Measurements from ENCODE around the gene PDGFRB. TPM values are rescaled to one million over a fixed set of nuclear protein-coding genes. Genes with fewer than 3 reads are reported as not detected.

PDGFRB gene
- total and polyA plus RNA-seq, 2 of the 4 experiments (the other 2 are of a cell fraction), result 108 to 124 TPM

- BruUV-seq (replicated peaks), result no TSS peak
- Histone ChIP-seq H2BK5ac (ENCODE audit: low read depth, low read length, poor library complexity, severe bottlenecking) (no peak overlapping the region), H3K23ac (ENCODE audit: low read depth, low read length) (no peak overlapping the region), H4K91ac (ENCODE audit: insufficient read depth, low read depth, low read length) (no peak overlapping the region), H2AK9ac (replicated peaks; ENCODE audit: low read depth, low read length, poor library complexity) (peak overlapping the region; percentile 2), H4K5ac (ENCODE audit: low read depth, low read length) (no peak overlapping the region), H3K9me3 (ENCODE audit: control insufficient read depth, insufficient read depth, low read length) (no peaks in the 10 kb centered on the region), H2BK15ac (ENCODE audit: low read depth, low read length) (no peak overlapping the region), H3K14ac (replicated peaks; ENCODE audit: low read depth, low read length) (no peak overlapping the region), H3K56ac (ENCODE audit: extremely low read depth, insufficient read depth, low read length) (no peak overlapping the region), H2AK5ac (ENCODE audit: low read depth, low read length) (no peak overlapping the region), H4K8ac (ENCODE audit: low read depth in 2 of 2, low read length in 2 of 2) (no peak overlapping the region), H3K27ac (ENCODE audit: insufficient read depth, low read length) (no peak overlapping the region), H3K4ac (ENCODE audit: low read depth, low read length) (no peak overlapping the region), H3K4me2 (ENCODE audit: low read depth, low read length) (no peak overlapping the region), H3K4me3 (ENCODE audit: insufficient read depth, low read depth, low read length) (no peak overlapping the region), H3K4me1 (ENCODE audit: control insufficient read depth, insufficient read depth, low read length) (peaks cover 4% of the 10 kb centered on the region; the same call in 1 of the 2 replicates), H2BK20ac (ENCODE audit: low read depth, low read length) (no peak overlapping the region), H3K18ac (ENCODE audit: low read depth, low read length) (no peak overlapping the region), H3K9ac (ENCODE audit: low read depth, low read length) (no peak overlapping the region), H2BK120ac (ENCODE audit: low read depth, low read length) (no peak overlapping the region), H3K79me1 (ENCODE audit: low read depth in 1 of 2, low read length in 2 of 2) (no peaks in the 10 kb centered on the region), H2AFZ (replicated peaks; ENCODE audit: low read length, poor library complexity) (no peak overlapping the region), H4K20me1 (ENCODE audit: insufficient read depth, low read length) (no peaks in the 10 kb centered on the region), H3K27me3 (ENCODE audit: control insufficient read depth, insufficient read depth, low read length) (peaks cover 26% of the 10 kb centered on the region), H3K36me3 (ENCODE audit: control insufficient read depth, insufficient read depth, low read length) (no peaks in the 10 kb centered on the region), H3K9me1 (ENCODE audit: insufficient read depth, low read length) (peaks cover 3% of the 10 kb centered on the region; the same call in 1 of the 2 replicates)
- intact Hi-C loops (cut with micrococcal nuclease) (no loop called here), dilution Hi-C loops (cut with HindIII; ENCODE audit: low sequenced_read_pairs, unreplicated experiment) (no loop called here), in situ Hi-C loops (cut with MboI; ENCODE audit: low sequenced_read_pairs) (no loop called here)
- CTCF ChIA-PET, result no interaction called here
- no peak for TF ChIP-seq NFE2L2 (IDR thresholded peaks at IDR 0.05; ENCODE audit: low read depth, low read length)
- no peak for TF ChIP-seq FOS (IDR thresholded peaks at IDR 0.05; ENCODE audit: low read depth, low read length)
- no peak for TF ChIP-seq BHLHE40 (IDR thresholded peaks at IDR 0.05; ENCODE audit: low read depth, low read length)
- TF ChIP-seq ELK1 (IDR thresholded peaks at IDR 0.05; ENCODE audit: borderline replicate concordance, low read depth, low read length), result no peak
- TF ChIP-seq POLR2A (IDR thresholded peaks at IDR 0.05; ENCODE audit: low read depth, low read length), result no peak
- no peak for TF ChIP-seq MAZ (IDR thresholded peaks at IDR 0.05; ENCODE audit: borderline replicate concordance, low read depth, low read length)
- no peak for TF ChIP-seq MXI1 (IDR thresholded peaks at IDR 0.05; ENCODE audit: borderline replicate concordance, low read depth, low read length)
- no peak for TF ChIP-seq SMC3 (IDR thresholded peaks at IDR 0.05; ENCODE audit: low read depth, low read length)
- no peak for TF ChIP-seq CEBPB (IDR thresholded peaks at IDR 0.05; ENCODE audit: low read depth, low read length)
- ATAC-seq (ENCODE audit: low read depth) (no peak), DNase-seq (no peak)
- WGBS, 2 experiments (ENCODE audit: extremely low coverage in 2 of 2, insufficient read length in 1 of 2), result no CpG with 5 or more reads among the region's 3 CpGs
- POLR2A ChIA-PET (ENCODE audit: unreplicated experiment), result no interaction called here
Observed at GRCh38 chr5:150082374-150082773, 73.3 kb downstream of the PDGFRB start.
